ENCODE data around the gene EEFSEC. TPM values are rescaled to one million over a fixed set of nuclear protein-coding genes. Genes with fewer than 3 reads are reported as not detected.

EEFSEC gene
- total and polyA plus RNA-seq, 2 of the 4 experiments (the other 2 are of a cell fraction), result 4.5 to 9.3 TPM

DNA sequence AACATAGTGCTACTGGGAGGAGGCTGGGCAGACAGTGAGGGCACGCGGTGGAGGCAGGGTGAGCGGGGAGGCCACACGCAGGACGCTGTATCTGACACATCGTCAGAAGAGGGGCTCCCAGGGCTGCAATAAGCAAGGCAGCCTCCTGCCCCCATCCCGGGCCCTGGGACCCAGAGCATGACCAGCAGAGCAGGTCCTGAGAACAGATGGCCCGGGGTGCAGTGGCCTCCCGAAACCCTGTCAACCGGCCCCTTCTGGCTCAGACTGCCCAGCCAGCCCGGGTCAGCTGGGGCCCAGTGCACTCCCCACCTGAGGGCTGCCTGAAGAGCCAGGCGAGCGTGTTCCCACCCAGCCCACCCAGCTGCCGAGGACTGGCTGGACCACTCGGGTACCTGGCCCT lies 276.0 kb downstream of the EEFSEC start:
- Histone ChIP-seq H3K27ac (ENCODE audit: insufficient read depth, low read length) (no peak overlapping the region), H2AK5ac (ENCODE audit: low read depth, low read length) (no peak overlapping the region), H2AFZ (replicated peaks; ENCODE audit: low read length, poor library complexity) (no peak overlapping the region), H2BK120ac (ENCODE audit: low read depth, low read length) (no peak overlapping the region), H3K14ac (replicated peaks; ENCODE audit: low read depth, low read length) (no peak overlapping the region), H3K9ac (ENCODE audit: low read depth, low read length) (no peak overlapping the region), H3K27me3 (ENCODE audit: control insufficient read depth, insufficient read depth, low read length) (peaks cover 49% of the 10 kb centered on the region), H3K23ac (ENCODE audit: low read depth, low read length) (no peak overlapping the region), H2AK9ac (replicated peaks; ENCODE audit: low read depth, low read length, poor library complexity) (no peak overlapping the region), H3K9me1 (ENCODE audit: insufficient read depth, low read length) (no peaks in the 10 kb centered on the region), H3K36me3 (ENCODE audit: control insufficient read depth, insufficient read depth, low read length) (no peaks in the 10 kb centered on the region), H3K4me3 (ENCODE audit: insufficient read depth, low read depth, low read length) (no peak overlapping the region), H3K56ac (ENCODE audit: extremely low read depth, insufficient read depth, low read length) (no peak overlapping the region), H3K79me1 (ENCODE audit: low read depth in 1 of 2, low read length in 2 of 2) (no peaks in the 10 kb centered on the region), H4K8ac (ENCODE audit: low read depth in 2 of 2, low read length in 2 of 2) (no peak overlapping the region), H2BK5ac (ENCODE audit: low read depth, low read length, poor library complexity, severe bottlenecking) (no peak overlapping the region), H4K91ac (ENCODE audit: insufficient read depth, low read depth, low read length) (no peak overlapping the region), H3K9me3 (ENCODE audit: control insufficient read depth, insufficient read depth, low read length) (no peaks in the 10 kb centered on the region), H3K4me1 (ENCODE audit: control insufficient read depth, insufficient read depth, low read length) (peaks cover 2% of the 10 kb centered on the region; the same call in 1 of the 2 replicates), H2BK15ac (ENCODE audit: low read depth, low read length) (no peak overlapping the region), H3K18ac (ENCODE audit: low read depth, low read length) (no peak overlapping the region), H4K5ac (ENCODE audit: low read depth, low read length) (no peak overlapping the region), H4K20me1 (ENCODE audit: insufficient read depth, low read length) (no peaks in the 10 kb centered on the region; the same call in none of the 2 replicates), H3K4ac (ENCODE audit: low read depth, low read length) (no peak overlapping the region), H3K4me2 (ENCODE audit: low read depth, low read length) (no peak overlapping the region), H2BK20ac (ENCODE audit: low read depth, low read length) (no peak overlapping the region)
- TF ChIP-seq CHD1 (IDR thresholded peaks at IDR 0.05; ENCODE audit: low read depth, low read length) (no peak), BHLHE40 (IDR thresholded peaks at IDR 0.05; ENCODE audit: low read depth, low read length) (no peak), RAD21 (IDR thresholded peaks at IDR 0.05; ENCODE audit: low read length) (no peak), CEBPB (IDR thresholded peaks at IDR 0.05; ENCODE audit: low read depth, low read length) (no peak), MAFK (IDR thresholded peaks at IDR 0.05; ENCODE audit: low read depth, low read length) (no peak), MXI1 (IDR thresholded peaks at IDR 0.05; ENCODE audit: borderline replicate concordance, low read depth, low read length) (no peak), POLR2A (IDR thresholded peaks at IDR 0.05; ENCODE audit: low read depth, low read length) (no peak), RFX5 (IDR thresholded peaks at IDR 0.05; ENCODE audit: low read depth, low read length) (no peak)
- TF ChIP-seq, protein P1, sequence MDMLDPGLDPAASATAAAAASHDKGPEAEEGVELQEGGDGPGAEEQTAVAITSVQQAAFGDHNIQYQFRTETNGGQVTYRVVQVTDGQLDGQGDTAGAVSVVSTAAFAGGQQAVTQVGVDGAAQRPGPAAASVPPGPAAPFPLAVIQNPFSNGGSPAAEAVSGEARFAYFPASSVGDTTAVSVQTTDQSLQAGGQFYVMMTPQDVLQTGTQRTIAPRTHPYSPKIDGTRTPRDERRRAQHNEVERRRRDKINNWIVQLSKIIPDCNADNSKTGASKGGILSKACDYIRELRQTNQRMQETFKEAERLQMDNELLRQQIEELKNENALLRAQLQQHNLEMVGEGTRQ (IDR thresholded peaks at IDR 0.05; ENCODE audit: low read depth, low read length), result no peak
- TF ChIP-seq, protein P2, sequence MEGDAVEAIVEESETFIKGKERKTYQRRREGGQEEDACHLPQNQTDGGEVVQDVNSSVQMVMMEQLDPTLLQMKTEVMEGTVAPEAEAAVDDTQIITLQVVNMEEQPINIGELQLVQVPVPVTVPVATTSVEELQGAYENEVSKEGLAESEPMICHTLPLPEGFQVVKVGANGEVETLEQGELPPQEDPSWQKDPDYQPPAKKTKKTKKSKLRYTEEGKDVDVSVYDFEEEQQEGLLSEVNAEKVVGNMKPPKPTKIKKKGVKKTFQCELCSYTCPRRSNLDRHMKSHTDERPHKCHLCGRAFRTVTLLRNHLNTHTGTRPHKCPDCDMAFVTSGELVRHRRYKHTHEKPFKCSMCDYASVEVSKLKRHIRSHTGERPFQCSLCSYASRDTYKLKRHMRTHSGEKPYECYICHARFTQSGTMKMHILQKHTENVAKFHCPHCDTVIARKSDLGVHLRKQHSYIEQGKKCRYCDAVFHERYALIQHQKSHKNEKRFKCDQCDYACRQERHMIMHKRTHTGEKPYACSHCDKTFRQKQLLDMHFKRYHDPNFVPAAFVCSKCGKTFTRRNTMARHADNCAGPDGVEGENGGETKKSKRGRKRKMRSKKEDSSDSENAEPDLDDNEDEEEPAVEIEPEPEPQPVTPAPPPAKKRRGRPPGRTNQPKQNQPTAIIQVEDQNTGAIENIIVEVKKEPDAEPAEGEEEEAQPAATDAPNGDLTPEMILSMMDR (conservative IDR thresholded peaks at IDR 0.05; ENCODE audit: low read depth, low read length), result no peak
- WGBS, 2 experiments (ENCODE audit: extremely low coverage in 2 of 2, insufficient read length in 1 of 2), result 75% methylated on average over 12 of the region's 15 CpGs; no CpG with 5 or more reads in 1 of the 2 experiments
- no peak for DNase-seq
- BruUV-seq (replicated peaks), result no TSS peak
- intact Hi-C loops (cut with micrococcal nuclease) (loop anchor here (5.0 kb wide), 1 partner anchor 257 kb away; no protein-coding TSS in a partner anchor), in situ Hi-C loops (cut with MboI; ENCODE audit: low sequenced_read_pairs) (no loop called here), dilution Hi-C loops (cut with HindIII; ENCODE audit: low sequenced_read_pairs, unreplicated experiment) (no loop called here)
- ChIA-PET CTCF (no interaction called here), POLR2A (ENCODE audit: unreplicated experiment) (no interaction called here)
- ATAC-seq (ENCODE audit: low read depth), result no peak
